Femur (tissue), 1 donor: ENCODE data around the gene AADAT.
"Not testable (repeated sequence)": the region's sequence is repeated elsewhere in the genome, so short reads cannot be mapped to it uniquely, and the experiment has no call there.

ENCODE experiments used
- DNase-seq: peaks from one replicate; pipeline ENCODE4 v3.0.0-alpha.2; 2017

AADAT gene

DNA sequence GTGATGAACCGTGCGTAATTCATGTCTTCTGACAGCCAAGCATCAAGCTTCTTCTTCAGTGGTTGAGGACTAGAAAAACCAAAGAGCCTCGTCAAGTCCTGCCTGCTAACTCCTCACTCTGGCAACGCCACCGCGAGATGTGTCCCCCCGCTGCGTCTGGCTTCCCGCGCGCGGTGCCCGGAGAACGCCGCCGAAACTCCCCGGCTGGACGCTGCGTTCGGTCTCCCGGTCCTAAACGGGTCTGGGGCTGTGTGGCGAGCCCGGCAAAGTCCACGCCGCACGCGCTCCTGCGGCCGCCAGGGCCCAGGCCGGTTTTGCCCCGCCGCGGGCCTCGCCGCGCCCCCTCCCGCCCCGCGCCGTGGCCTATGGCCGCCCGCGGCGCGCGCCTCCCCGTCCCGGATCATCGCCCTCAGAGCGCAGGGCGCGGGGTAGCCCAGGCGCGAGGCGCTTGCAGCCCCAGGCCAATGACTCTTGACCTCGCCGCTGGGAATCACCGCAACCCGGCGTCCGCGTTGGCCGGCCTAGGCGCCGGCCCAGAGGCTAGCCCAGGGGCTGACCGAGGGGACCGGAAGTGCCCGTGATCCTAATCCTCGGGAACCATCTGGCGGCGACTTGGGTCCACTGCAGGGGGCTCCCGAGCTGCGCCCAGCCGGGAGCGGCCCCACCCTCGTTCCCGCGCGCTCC is at the start of gene AADAT:
AADAT (minus strand) TSS at position 289 of the 684 bp plus-strand sequence; CDS start at position 23, 266 bp downstream.
- DNase-seq, result peak; percentile 87

DNA sequence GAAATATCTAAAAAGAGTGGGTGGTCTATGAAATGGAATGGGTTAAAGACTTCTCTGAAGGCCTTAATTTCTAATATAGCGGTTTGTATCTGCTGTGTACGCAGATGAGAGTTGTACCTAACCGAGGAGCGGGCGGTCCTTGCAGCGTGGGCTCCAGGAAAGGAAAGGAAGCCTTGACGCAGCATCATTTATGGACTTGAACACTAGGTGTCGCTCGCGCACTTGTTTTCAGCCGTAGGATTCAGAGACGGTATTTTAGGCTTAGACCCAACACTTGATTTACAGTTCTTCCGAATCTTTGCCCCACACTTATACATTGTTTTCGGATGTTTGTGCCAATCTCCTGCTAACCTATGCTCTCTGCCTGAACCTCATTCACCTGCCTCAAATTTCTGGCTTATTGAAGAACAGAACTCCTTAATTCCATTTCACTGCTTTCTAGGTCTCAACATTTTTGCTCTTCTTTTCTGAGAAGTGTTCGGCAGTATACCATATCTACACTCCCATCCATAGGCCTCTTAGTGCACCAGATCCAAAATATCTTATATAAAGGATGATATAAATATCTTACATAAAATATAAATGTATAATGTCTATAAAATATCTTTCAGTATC is 48.9 kb upstream of the AADAT start:
- DNase-seq, result peak; percentile 79

DNA sequence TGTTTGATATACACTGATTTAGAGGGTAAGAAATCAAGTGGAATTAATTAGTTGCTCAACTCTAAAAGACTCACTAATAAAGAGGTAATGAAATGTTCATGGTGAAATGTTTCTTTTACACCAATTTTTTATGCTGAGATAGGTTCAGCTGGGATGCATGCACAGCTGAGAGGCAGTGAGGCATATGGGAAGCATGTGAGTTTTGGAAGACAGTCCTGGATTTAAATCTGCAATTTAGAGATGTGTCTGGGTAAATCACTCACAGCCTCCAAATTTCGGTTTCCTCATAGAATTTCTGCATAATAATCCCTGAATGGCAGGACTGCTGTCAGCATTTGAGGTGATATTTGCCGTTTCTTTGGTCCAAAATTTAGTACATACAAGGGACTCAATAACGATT is 48.2 kb upstream of the AADAT start:
- no peak for DNase-seq

DNA sequence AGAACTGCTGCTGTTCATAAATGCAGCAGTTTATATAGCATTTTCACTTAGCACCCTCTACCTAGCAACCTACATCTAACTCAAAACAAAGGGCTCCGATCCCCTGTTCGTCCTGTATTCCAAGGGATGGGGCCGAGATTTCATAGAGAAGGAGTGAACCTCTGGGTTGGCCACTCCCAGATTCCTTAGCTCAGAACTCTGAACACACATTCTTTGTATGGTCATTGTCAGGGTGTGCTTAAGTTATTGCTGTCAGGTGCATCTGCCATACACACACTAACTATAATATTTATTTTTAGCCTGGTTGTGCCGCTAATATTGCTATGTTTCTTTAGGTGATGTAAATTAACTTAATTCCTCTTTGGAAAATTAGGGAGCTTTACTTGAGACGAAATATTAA is 47.7 kb upstream of the AADAT start:
- DNase-seq, result no peak

DNA sequence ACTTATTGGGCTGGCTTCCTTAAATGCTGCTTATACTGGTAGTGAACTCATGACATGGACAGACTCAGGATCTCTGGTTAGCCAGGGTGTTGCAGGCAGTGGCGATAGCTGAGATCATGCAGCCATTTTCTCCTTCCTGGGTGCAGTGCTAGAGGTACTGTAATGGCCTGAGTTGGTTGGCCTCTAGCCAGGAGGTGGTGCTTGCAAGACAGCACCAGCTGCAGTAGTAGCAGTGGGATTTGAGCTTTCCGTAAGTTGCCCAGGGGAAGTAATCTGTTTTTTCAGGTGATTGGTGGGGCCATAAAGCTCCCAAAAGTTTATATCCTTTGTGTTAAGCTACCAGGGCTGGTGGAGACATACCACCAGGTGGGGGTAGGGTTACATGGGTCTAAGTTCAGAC is 45.1 kb upstream of the AADAT start:
- peak; percentile 23 for DNase-seq

DNA sequence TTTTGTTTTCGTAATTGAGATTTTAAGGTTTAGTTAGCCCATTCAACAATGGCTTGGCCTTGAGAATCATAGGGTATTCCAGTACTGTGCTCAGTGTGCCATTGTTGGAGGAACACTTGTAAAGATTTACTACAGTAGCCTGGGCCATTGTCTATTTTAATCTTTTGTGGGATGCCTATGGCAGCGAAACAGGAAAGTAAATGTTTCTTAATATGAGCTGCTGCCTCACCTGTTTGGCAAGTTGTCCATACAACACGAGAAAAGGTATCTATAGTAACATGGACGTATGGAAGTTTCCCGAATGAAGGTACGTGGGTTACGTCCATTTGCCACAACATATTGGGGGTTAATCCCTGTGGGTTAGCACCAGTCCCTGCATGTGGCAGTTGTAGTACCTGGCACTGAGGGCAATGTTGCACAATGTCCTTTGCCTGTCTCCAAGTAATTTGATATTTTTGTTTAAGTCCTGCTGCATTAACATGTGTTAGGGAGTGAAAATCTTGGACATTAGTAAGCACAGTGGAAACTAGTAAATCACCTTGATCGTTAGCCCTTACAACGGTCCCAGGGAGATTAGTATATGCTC is 38.6 kb upstream of the AADAT start:
- no peak for DNase-seq

DNA sequence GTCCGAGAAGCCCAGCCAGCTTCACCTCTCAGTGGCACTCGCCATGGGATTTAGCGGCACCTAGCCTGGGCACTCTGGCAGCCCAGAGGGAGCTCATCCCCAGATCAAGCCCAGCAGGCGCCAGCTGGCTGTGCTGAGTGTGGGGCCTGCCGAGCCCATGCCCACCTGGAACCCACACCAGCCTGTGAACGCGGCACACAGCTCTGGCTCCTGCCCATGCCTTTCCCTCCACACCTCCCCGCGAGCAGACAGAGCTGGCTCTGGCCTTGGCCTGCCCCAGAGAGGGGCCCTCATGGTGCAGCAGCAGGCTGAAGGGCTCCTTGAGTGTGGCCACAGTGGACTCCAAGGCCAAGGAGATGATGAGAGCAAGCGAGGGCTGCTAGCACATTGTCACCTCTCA is 38.0 kb upstream of the AADAT start:
- DNase-seq, result no peak

DNA sequence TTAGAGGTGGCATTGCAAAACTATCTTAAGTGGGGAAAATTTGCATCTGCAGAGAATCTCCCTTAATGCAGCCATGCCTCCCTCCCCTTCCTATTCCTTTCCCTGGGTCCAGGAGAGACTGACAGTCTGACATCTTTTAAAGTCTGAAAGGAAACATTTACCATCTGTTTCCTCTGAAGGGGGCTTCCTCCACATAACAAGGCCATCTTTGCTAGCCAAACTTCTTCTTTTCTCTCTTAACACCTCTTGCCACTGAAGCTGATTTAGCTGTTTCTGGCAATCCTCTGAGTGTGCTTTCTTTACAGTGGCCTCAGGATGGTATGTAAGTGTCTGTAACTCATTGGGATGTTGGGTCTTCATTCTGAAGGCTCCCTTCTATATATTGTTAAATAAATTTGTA is 34.6 kb upstream of the AADAT start:
- DNase-seq, result no peak

DNA sequence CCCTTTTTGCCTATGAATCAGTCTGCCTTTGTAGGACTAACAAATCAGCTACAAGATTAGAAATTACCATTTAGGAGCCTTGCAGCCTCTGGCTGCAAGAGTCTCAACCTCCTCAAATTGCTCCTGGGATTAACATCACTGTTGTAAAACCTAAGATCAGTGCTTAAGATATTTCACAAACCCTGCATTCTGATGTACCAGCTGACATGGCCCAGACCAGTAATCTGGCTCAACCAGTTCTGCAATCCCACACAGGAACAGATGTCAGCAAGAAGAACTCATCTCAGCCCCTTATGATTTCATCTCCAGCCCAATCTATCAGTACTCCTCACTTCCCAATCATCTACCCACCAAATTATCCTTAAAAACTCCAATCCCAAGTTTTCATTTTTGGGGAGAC is 32.5 kb upstream of the AADAT start:
- no peak for DNase-seq

DNA sequence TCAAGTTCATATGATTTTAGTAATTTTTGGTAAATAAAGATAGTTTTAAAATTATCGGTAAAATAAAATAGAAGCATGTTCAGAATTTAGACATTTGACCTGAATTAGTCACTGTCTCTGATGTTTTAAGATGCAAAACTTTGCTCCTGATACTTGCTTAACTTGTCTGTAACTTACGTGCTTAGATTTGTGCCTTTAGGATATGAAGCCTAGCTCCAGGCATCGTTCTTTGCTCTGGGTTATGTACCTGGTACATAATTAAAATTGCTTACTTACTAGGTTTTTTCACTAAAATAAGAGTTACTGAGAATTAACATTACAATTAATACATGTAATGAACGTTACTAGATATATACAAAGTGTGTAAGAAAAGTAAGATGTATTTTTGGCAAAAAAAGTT is 24.9 kb upstream of the AADAT start:
- DNase-seq, result no peak

DNA sequence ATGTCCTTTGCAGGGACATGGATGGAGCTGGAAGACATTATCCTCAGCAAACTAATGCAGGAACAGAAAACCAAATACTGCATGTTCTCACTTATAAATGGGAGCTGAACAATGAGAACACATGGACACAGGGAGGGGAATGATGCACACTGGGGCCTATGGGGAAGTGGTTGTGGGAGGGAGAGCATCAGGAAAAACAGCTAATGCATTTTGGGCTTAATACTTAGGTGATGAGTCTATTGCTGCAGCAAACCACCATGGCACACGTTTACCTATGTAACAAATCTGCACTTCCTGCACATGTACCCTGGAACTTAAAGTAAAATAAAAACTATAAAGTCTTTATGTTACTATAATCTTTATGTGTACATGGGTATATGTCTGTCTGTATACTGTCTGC is 24.4 kb upstream of the AADAT start:
- DNase-seq, result not testable (repeated sequence)

DNA sequence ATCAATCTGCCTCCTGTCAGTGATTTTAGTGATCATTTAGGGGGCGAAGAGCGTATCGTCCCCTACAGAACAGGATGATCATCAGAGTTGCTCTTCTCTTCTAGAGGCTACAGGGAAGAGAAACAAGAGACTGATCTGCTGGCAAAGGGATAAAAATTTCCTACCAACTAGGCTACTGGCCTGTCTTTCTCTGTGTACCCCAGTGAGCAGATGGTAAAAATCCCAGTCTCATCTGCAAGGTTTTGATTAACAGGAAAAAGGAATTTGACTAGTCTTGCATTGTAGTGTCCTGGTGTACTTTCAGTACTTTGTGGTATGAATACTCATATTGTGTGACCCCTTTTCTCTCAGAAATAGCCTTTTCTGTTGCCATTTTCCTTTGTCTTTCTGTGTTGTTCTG is 21.8 kb upstream of the AADAT start:
- no peak for DNase-seq

DNA sequence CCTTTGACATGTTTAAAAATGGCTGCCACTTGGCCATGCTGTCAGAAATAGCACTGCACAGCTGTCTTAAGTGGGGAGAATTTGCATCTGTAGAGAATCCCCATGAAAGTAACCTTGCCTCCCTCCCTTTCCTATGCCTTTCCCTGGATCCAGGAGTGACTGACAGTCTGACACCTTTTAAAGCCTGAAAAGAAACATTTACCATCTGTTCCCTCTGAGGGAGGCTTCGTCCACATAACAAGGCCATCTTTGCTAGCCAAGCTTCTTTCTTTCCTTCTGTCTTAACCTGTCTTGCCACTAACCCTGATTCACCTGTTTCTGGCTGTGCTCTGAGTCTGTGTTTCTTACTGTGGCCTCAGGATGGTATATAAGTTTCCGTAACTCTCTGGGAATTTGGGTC is 21.3 kb upstream of the AADAT start:
- DNase-seq, result no peak

DNA sequence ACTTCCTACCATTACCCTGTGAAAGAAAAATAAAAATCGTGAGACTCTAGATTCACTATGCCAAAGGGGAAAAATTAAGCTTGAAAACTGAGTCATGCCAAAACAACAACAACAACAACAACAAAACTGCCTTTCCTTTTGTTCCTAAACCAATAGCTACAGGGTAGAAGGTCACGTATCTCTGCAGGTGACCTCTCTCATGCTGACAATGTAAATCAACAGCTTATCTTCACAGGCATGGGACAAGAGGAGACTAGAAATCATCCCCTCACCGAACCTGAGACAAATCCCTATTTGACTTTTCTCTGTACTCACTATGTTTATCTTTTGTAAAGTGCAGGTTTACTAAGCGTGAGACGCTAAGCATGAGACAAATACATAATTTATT is 20.5 kb upstream of the AADAT start:
- DNase-seq, result no peak

DNA sequence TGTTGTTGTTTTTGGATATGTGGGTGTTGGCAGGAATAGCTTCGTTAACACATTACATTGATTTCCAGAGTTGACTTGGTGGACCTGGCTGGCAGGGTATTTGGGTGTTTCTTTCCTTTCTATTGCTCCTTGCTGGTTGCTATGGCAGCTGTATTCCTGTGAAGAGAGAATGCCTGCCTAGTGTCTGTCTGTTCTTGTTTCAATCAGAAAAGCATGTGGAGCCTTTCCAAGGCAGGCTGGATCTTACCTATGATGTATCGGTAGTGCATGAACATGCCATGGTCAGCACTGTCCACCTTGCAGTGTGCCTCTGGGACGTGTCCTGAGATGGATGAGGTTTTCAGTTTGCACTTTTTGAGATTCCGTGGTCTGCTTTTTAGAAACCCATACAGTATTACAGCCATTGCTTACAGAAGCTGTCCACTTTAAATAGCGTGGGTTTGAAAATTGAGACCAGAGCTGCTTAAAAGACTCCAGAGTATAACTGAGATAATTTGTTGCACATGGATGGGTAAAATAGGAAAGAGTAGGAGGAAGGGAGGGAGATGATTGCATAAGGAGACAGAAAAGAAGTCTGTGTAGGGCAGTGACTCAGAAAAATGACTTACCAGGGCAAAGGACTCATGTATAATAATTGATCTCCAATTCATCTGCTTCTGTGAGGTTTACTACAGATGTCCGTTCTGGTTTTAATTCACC is 20.0 kb upstream of the AADAT start:
- DNase-seq, result no peak

DNA sequence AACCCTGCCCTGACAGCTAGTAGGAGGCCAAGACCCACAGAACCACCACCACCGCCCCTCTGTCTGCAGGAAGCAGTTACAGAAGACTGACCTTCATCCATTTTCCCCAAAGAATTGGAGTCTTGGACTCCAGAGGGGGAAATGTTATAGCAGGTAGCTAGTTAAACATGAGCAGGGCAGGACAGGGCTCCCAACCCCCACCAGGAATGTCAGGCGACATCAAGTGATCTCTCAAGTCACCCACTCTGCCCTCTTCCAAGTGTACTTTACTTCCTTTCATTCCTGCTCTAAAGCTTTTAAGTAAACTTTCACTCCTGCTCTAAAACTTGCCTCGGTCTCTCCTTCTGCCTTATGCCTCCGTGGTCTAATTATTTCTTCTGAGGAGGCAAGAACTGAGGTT is 17.1 kb upstream of the AADAT start:
- no peak for DNase-seq

DNA sequence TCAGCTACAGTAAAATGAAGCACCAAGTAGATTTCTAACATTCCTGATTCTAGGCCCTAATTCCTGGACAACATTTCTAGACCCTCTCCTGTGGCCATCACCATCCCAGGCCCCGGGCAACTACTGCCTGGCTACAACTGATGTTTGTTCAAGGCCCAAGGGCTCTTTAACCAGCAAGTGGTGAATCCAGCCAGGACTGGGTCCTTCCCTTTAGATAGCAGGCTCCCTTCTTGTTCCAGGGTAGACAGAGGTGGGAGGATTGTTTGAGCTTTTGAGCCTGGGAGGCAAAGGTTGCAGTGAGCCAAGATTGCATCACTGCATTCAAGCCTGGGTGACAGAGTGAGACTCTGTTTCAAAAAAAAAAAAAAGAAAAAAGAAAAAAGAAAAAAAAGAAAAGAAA is 12.7 kb upstream of the AADAT start:
- no peak for DNase-seq

DNA sequence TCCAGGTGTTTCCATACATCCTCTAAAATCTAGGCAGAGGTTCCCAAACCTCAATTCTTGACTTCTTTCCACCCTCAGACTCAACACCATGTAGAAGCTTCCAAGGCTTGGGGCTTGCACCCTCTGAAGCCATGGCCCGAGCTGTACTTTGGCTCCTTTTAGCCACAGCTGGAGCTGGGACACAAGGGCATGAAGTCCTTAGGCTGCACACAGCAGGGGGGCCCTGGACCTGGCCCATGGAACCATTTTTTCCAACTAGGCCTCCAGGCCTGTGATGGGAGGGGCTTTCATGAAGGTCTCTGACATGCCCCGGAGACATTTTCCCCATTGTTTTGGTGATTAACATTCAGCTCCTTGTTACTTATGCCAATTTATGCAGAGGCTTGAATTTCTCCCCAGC is 8.4 kb upstream of the AADAT start:
- not testable (repeated sequence) for DNase-seq

DNA sequence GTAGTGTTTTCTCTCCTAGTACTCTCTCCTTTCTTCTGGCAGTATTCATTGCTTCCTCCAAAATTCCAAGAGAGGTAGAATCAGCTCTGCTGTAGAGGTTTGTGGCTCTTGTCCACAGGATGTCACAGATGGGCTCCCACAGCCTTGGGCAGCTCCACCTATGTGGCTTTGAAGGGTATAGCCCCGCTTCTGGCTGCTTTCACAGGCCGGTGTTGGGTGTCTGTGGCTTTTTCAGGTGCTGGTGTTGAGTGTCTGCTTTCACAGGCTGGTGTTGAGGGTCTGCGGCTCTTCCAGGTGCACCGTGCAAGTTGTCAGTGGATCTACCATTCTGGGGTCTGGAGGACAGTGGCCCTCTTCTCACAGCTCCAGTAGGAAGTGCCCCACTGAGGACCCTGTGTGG is 7.9 kb upstream of the AADAT start:
- DNase-seq, result no peak

DNA sequence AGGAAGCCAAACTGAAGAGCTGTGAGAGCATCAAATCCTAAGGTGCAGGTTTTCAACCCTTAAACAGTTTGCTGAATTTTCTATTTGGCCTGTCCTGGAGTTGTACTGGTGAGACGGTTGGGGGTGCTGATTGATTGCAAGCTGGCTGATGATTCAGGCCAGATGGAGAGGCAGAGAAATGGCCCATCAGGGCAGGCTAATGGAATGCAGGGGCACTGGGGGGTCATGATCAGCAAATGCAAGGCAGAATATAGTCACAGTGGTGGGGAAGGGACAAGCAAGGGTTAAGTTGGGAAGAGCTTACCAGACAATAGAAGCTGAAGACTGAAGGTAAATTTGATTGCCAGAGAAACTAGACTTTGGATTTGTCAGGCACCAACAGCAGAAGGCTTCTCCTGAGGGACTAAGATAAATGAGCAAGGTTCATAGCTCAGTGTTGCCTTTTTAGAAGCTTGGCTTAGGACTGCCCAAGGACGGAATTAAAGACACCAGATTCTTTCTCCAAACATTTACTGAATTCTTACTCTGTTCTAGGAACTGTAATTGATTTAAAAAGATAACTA is 4.3 kb upstream of the AADAT start:
- no peak for DNase-seq

DNA sequence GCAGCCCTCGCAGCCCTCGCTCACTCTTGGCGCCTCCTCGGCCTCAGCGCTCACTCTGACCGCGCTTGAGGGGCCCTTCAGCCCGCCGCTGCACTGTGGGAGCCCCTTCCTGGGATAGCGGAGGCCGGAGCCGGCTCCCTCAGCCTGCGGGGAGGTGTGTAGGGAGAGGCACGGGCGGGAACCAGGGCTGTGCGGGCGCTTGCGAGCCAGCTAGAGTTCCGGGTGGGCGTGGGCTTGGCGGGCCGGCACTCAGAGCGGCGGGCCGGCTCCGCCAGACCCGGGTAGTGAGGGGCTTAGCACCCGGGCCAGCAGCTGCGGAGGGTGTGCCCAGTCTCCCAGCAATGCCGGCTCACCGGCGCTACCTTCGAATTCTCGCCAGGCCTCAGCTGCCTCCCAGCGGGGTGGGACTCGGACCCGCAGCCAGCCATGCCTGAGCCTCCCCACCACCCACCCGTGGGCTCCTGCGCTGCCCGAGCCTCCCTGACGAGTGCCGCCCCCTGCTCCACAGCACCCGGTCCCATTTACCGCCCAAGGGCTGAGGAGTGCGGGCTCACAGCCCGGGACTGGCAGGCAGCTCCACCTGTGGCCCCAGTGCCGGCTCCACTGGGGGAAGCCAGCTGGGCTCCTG is 1.4 kb upstream of the AADAT start:
- no peak for DNase-seq

DNA sequence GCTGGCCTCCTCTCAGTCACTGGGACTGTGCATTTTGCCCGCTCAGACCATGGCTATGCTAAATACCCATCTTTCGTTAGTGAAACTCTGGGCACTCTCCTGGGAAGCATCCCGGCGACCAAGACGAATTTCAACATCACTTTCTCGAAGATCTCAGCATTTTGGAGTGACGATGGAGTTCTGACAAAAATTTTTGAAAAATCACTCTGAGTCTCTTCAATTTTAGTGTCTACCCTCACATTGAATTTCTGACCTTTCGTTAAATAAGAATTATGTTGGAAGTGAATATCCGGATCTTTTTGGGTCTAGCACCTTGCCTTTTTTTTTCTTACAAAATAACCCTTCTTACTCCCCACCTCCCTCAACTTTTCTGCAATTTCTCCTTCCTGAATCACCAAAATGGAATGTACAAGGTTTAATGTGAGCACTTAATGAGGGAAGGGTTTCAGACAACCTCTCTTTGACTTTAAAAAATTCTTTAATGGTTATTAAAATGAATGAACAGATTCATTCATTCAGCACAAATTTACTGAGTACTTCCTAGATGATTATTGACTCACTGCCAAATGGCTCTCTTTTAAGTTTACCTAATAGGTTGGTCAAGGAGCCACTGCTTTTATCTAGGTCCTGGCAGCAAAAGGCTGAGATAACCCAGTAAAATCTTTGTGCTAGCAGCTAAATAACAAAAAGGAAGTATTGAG is 746 bp upstream of the AADAT start:
- no peak for DNase-seq

DNA sequence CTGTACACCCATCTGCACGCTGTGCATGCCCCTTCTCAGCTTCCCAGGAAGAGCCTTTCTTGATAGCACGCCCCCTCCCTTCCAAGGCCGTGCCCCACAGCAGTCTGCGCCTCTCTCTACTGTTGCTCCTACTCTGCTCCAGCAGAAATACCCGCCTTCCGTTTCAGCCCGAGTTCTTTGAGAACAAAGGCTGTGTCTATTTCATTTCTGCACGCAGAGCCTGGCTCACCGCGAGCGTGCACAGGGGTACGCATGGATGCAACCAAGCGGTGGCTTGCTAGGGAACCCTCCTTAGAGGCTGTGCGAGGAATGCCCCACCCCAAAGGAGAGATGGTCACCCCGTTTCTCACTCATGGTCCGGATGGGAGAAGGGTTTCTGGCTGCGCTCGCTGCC is 485 bp downstream of the AADAT start:
- DNase-seq, result peak; percentile 46
